ENCODE results near the gene CLVS2.

The CLVS2 gene

DNA sequence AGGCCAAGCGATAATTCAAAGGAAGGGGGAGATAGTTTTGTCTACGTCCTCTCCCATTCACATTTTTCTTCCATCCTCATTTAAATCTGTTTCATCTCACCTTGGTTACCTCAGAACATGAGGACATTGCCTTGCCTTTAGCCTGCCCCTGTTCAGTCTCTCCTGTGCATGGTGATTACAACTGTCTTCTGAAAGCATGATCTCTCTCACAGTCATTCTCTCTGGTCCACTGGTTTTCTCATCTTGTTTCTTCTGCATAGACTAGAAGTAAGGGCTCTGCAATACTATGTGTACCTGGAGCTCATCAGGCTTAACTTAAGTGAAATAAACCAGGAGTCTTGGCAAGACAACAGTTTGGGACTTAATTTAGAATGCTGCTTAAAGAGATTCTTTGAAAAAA, 31.4 kb downstream of the CLVS2 start:
- no peak for DNase-seq

DNA sequence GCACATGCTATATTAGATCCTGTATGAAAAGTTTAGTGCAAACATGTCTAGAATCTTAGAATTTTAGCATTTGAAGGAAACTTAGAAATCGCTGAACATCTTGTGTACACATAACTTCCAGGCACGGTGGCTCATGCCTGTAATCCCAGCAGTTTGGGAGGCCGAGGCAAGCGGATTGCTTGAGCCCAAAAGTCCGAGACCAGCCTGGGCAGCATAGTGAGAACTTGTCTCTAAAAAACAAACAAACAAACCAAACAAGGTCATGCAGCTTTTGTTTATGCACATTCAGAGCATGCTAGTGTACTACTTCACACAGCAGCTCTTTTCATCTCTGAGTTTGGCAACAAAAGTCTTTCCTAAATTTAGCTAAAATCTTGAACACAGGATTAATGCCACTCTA, 32.2 kb downstream of the CLVS2 start:
- DNase-seq = no peak

DNA sequence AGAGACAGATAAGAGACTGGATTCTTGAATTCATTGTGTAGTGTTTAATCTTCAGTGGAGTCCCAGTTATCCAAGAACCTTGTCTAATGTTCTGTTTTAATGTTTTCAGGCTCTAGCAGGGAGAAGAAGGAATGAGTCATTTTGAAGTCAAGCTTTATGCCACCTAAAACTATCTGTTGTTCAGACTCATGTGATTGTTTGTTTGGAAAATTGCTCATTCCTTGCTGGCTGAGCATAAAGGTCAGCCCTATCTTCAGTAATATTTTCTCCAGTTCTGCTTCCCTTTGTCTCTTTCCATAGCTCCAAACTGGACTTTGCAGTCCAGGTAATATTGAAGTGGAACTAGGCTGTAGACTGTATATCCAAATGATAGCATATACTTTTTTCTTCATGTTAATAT, 34.2 kb downstream of the CLVS2 start:
- DNase-seq = no peak

DNA sequence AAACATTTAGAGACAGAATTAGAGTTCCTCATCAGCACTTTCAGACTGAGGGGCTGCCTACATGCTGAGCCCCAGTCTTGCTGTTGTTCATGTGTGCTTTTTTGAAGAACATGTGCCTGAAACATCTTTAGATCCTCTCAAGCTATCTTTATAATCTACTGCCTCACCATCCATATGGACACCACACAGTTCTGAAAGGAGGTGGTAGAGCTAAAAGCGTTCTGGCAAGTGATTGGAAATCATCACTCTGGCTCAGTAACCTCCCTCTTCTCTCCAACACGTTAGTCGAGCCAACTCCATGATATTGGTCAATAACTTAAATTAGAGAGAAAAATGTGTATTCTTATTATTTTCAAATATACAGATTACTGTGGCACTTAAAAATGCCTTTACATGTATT, 40.6 kb downstream of the CLVS2 start:
- DNase-seq = no peak

DNA sequence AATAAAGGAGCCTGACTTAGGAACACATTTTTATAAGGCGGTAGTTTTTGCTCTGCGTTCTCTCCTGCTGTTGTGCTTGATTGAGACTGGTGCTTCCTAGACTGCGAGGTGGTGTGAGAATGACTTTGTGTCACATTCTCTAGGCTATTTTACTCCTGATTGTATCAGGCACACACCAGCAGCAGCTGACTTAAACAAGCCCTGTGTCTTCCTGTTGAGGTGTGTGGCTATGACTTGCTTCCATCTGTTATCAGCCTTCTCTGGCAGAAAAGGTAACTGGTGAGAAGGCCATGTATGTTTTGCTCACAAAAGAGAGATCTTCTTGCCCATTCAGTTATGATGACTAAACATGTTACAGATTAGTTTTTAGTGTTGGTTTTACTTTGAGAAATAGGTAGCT, 43.4 kb downstream of the CLVS2 start:
- no peak for DNase-seq

DNA sequence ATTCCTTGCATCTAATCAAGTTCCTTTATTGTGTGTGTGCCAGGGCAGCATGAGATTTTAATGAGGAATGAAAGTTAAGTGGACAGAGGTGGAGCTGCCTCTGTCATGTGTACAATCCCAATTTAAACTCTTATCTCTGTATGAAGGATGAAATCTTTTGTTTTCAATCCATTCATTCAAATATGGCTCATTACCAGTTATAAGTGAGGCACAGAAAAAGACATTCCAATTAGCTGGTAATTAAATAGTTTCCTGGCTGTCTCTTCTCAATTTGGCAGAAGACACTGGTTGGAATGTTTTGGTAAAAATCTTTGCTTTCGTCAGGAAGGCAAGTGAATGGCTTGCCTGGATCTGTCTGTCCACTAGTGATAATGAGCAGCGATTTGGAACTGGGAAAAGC, 46.4 kb downstream of the CLVS2 start:
- no peak for DNase-seq

DNA sequence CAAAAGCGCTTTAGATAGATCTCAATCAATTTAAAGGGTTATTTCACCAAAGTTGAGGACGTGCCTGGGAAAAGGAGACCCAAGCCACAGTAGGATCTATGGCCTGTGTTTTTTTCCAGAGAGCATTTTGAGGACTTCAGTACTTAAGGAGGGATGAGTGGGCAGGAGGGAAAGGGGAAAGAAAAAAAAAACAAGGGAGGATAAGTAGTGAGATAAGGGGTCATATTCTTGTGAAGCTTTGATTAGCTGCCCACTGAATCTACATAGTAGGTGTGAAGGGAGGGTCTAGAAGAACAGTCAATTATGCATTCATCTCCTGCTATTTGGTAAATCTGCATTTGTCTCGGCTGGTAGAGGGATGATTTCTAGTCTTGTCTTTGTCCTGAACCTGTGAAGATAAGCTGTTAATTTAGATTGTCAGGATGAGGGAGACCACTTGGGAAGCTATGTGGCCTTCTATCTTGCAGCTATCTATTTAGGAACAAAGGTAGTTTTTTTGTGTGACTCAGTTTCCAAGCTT, 48.4 kb downstream of the CLVS2 start:
- DNase-seq = no peak

DNA sequence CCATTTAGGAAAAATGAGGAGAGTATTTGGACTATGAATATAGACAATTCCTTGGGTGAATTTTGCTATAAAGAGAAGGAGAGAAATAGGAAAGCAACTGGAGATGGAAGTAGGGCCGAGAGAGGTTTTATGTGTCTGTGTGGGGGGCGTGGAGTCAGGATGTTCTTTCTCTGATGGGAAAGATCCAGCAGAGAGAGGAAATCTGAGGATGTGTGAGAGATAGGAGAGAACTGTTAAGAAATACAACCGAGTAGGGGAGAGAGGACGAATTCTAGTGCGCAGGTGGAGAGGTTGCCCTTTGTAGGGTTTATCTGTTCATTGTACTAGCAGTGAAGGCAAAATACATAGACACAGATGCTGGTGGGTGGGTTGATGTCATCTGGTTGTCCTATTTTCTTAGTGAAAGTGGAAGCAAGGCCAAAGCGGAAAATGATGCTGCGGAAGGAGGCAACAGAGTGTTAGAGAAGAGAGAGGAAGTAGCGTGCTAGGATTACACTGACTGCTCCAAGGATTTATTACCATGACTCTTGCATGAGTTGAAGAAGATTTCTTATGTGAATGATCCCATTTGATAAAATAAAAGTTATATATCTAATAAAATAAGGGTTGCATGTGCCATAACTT, 57.7 kb downstream of the CLVS2 start:
- no peak for DNase-seq

DNA sequence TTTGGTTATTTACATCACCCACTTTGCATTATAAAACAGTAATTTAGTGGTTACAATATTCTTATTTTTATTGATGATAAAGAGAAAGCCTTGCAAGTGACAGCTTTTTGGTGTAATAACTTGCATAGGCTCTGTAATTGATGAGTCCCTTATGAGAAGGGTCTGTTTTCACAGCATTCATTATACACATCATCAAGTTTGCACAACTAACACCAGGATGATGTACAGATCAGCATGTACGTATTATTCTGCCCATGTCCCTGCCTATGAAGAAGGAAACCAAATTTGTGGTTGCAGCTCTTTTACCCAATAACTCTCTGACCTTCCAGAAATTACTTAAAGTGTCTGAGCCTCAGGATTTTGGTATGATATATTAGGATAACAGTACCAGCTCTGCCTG, 59.2 kb downstream of the CLVS2 start:
- DNase-seq = no peak

DNA sequence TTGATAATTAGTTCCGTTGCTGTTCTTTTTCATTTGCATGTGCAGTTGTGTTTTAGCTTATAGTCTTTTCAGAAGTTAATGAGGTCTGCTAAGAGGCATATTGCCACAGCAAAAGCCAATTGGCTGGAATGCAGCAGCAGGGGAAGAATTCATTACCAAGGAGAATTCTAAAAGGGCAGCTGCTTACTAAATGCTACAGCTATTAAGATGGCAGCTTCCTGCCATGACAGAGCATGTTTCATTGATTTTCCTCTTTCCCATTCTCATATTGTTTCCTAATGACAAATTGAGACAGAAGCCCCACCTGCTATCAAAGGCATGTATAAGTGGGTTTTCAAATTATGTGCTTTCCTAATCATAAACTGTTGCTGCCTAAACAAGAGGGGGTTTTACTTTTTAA, 66.6 kb downstream of the CLVS2 start:
- DNase-seq = no peak

DNA sequence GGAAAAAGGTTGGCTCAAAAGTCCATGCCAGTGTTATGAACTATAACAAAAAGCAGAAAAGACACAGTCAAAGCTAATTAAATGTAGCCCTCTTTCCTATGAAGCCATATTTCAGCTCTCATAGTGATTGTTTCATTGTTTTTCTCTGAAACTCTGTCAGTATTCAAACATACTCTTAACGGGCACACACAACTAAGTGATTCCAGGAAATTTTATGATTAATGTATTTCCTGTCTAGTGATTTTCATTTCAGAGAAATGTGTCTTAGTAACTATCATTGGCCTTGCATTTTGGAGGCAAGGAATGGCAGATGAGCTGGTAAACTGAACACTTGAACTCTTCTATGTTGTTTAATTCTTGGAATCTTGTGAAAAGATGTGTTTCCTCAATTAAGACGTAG, 68.0 kb downstream of the CLVS2 start:
- no peak for DNase-seq

DNA sequence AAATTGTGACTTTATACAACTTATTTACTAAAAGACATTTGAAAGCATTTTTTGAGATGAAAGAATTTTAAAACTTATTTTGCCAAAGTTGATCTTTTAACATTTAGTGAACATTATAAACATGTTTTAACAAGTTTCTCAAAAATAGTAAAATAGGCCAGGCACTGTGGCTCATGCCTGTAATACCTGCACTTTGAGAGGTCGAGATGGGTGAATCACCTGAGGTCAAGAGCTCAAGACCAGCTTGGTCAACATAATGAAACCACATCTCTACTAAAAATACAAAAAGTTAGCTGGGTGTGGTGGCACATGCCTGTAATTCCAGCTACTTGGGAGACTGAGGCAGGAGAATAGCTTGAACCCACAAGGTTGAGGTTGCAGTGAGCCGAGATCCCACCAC, 78.6 kb downstream of the CLVS2 start:
- no peak for DNase-seq

DNA sequence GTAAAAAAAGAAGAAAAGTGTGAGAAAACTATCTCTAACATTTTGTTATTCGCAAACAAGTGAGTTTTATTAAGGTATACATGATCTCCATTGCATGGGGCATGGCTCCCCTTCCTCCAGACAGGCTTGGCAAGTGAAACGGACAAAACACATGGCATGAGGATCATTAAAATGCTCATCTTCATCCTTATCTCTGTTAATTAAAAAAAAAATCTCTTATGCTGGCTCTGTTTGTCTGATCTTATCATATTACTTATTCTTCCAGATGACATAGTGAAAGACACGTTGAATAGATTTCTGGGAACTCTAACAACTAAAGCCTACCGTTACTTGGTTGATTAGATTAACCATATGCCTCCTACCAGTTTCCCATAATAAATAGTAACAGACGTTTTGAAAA, 89.4 kb downstream of the CLVS2 start:
- no peak for DNase-seq

DNA sequence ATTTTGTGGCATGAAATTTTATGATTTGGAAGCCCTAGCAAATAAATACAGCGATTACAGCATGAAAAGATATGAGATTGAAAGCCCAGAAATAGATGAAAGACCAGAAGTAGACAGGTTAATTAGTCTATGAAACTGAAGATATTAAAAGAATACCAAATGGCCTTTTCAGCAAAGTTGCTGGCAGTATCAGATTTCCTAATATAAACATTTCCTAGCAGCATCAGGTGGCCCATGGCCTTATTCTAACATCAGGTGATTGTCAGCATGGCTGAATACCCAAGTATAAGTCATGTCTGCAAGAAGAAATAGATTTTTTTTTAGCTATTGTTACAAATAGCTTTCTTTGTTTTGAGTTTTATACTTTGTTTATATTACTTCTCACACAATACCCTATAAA, 93.2 kb downstream of the CLVS2 start:
- DNase-seq = no peak

DNA sequence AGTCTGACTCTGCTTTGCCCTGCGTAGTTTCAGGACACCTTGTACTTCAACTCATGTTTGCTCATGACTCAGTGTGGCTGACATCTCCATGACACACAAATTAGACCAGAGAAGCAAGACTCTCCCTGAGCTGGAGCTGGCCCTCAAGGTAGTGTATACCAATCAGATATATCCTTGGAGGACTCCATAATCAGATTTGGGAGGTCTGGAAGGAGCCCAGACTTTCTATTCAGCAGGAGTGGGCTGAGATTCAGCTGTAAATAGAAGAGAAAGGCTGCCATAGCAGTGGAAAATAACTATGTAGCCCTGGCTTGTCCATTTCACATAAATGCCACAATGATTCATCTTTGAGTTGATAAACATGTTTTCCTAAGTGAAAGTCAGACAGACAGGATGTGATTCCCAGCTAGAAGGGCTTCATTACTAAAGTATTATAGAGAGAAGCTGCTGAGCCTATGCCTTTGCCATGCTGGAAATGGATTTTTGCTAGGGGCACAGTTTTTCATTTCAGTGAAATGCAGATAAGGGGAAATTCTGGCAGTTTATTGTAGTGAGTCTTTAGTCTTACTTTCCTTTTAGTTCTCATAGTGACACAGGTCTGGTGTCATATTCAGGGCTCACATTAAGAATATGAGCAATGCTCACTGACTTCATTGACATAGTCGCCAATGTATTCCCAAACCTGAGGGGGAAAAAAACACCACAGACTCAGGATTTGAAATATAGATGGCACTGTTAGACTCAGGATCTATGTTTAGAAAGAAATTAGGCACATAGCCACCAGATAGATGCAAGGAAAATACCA, 95.3 kb downstream of the CLVS2 start:
- DNase-seq = no peak

DNA sequence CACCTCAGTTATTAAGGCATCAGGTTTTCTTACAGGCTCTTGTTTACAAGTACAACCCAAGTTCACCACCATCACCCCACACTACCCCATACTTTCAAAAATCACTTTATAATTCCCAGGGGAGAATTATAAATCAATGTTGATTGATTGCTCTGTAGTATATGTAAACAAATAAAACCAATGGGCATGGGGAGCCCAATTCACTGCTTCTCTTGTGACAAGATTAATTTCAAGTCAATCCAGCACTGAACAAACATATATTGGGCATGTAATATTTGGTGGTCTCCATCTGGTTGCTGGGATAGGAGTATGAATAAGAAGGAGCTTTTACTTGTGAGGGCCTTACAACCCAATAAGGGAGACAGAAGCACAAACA, 95.8 kb downstream of the CLVS2 start:
- no peak for DNase-seq

DNA sequence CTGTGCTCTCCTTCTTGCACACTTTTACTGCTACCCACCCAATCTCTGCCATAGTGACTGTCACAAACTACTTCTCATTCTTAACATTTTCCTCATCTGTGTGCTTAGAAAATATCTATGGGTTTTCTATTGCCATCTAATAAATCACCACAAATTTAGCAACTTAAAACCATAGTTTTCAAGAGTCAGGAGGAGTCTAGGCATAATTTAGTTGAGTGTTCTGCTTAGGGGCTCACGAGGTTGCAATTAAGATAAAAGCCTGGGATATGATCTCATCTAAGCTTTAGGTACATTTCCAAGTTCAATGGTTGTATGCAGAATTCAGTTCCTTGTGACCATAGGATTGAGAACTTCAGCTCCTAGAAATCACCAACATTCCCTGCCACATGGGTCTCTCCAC, 98.8 kb downstream of the CLVS2 start:
- no peak for DNase-seq

DNA sequence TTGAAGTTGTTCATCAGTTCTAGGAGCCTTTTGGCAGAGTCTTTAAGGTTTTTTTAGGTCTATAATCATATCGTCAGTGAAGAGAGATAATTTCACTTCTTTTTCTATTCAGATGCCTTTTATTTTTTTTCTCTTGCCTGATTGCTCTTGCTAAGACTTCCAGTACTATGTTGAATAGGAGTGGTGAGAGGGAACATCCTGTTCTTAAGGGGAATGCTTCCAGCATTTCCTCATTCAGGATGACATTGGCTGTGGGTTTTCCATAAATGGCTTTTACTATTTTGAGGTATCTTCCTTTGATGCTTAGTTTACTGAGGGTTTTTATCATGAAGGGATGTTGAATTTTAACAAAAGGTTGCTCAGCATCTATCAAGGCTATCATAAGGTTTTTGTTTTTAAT, 109.5 kb downstream of the CLVS2 start:
- no peak for DNase-seq

DNA sequence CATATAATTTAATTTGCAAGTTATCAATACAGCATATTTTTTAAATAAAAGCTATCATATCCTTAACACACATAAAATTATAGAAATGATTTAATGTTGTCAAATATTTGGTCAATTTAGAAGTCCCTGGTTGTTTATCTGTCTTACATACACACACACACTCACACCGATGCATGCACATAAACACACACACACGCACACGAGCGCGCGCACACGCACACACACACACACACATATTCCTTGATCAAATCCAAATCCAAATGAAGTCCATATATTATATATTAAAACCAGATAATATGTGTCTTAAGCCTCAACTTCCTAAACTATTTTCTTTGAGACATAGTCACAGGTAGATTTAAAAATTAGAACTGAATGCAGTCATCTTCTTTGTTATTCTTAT, 120.3 kb downstream of the CLVS2 start:
- DNase-seq = no peak

DNA sequence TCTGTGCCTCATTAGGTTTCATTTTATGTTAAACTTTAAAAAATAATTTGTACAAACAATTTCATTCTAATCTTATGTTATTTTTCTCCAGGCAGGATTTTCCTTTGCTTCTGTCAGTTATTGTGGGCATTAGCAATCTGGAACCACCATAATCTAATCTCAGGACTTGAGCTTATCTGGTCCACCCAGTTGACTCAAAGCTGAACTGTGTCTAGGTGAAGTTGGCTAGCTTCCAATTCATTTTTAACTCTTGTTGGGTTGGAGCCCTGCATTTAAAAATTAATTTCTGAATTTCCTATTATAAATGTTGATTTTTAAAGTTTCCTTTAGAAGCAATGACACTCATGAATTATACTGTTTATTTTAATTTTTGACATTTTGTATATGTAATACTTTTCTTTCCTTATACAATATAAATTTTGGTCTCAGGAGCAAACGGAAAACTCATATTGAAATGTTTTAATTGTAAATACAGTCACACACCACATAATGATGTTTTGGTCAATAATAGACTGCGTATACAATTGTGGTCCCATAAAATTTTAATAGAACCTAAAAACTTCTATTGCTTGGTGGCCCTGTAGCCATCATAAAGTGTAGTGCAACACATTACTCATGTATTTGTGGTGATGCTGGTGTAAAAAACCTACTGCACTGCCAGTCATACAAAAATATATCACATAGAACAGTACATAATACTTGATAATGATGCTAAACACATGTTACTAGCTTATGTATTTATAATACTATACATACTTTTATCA, 121.3 kb downstream of the CLVS2 start:
- no peak for DNase-seq

DNA sequence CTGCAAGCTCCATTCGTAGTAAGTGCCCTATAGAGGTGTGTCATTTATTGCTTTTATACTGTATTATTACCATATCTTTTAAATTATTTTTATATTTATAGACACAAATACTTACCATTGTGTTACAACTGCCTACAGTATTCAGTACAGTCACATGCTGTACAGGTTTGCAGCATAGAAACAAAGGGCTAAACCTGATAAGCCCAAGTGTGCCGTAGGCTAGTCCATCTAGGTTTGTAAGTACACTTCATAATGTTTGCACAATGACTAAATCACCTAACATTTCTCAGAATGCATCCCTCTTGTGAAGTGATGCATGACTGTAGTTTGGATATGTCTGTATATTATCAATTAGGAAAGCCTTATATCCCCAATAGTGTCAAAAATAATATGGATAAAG, 122.8 kb downstream of the CLVS2 start:
- no peak for DNase-seq

Data from central memory CD4-positive, alpha-beta T cell (primary cell).